ENCODE data around the gene USP6NL. TPM values are rescaled to one million over a fixed set of nuclear protein-coding genes. Genes with fewer than 3 reads are reported as not detected.

The USP6NL gene
- total RNA-seq, 4 donors from 2014 or later, result 3.8 to 21.9 (median 17.0) TPM

- Histone ChIP-seq H3K9me3 (no peaks in the 10 kb centered on the region), H3K36me3 (no peaks in the 10 kb centered on the region), H3K4me1 (no peaks in the 10 kb centered on the region), H3K27me3 (no peaks in the 10 kb centered on the region), H3K4me3 (no peak overlapping the region), H3K27ac (no peak overlapping the region)
- intact Hi-C loops (cut with DNase I; ENCODE audit: low total_unique reads), result loop anchor here (10.0 kb wide), 2 partner anchors 213 to 243 kb away; no protein-coding TSS in a partner anchor
- DNase-seq, result no peak
- TF ChIP-seq POLR2A (IDR thresholded peaks at IDR 0.05), result no peak
- TF ChIP-seq CTCF (IDR thresholded peaks at IDR 0.05), result no peak
Observed at GRCh38 chr10:11511321-11511720, 100.1 kb downstream of the USP6NL start.

- Histone ChIP-seq H3K27me3 (no peaks in the 10 kb centered on the region), H3K4me1 (no peaks in the 10 kb centered on the region), H3K9me3 (no peaks in the 10 kb centered on the region), H3K4me3 (no peak overlapping the region), H3K27ac (no peak overlapping the region), H3K36me3 (no peaks in the 10 kb centered on the region)
- intact Hi-C loops (cut with DNase I; ENCODE audit: low total_unique reads), result loop anchor here (10.0 kb wide), 2 partner anchors 214 to 244 kb away; no protein-coding TSS in a partner anchor
- TF ChIP-seq POLR2A (IDR thresholded peaks at IDR 0.05) (no peak), CTCF (IDR thresholded peaks at IDR 0.05) (no peak)
- no peak for DNase-seq
Observed at GRCh38 chr10:11510736-11511135, 100.7 kb downstream of the USP6NL start.

GRCh38 chr10:11510281-11510680, 101.2 kb downstream of the USP6NL start:
- Histone ChIP-seq H3K9me3 (no peaks in the 10 kb centered on the region), H3K27me3 (no peaks in the 10 kb centered on the region), H3K4me3 (no peak overlapping the region), H3K4me1 (no peaks in the 10 kb centered on the region), H3K27ac (no peak overlapping the region), H3K36me3 (no peaks in the 10 kb centered on the region)
- TF ChIP-seq POLR2A (IDR thresholded peaks at IDR 0.05), result no peak
- no peak for TF ChIP-seq CTCF (IDR thresholded peaks at IDR 0.05)
- intact Hi-C loops (cut with DNase I; ENCODE audit: low total_unique reads), result loop anchor here (10.0 kb wide), 2 partner anchors 215 to 245 kb away; no protein-coding TSS in a partner anchor
- no peak for DNase-seq

- Histone ChIP-seq H3K4me3 (no peak overlapping the region), H3K4me1 (no peaks in the 10 kb centered on the region), H3K36me3 (no peaks in the 10 kb centered on the region), H3K27me3 (no peaks in the 10 kb centered on the region), H3K27ac (no peak overlapping the region), H3K9me3 (no peaks in the 10 kb centered on the region)
- DNase-seq, result no peak
- no peak for TF ChIP-seq CTCF (IDR thresholded peaks at IDR 0.05)
- intact Hi-C loops (cut with DNase I; ENCODE audit: low total_unique reads), result no loop called here
Observed at GRCh38 chr10:11509036-11509435, 102.4 kb downstream of the USP6NL start.

GRCh38 chr10:11506247-11506789, 105.1 kb downstream of the USP6NL start:
- no peak for DNase-seq
- intact Hi-C loops (cut with DNase I; ENCODE audit: low total_unique reads), result no loop called here
- H3K36me3 ChIP-seq, result no peaks in the 10 kb centered on the region
- H3K4me1 ChIP-seq, result no peaks in the 10 kb centered on the region
- H3K9me3 ChIP-seq, result no peaks in the 10 kb centered on the region
- no peak overlapping the region for H3K27ac ChIP-seq
- TF ChIP-seq CTCF (IDR thresholded peaks at IDR 0.05) (no peak), POLR2A (IDR thresholded peaks at IDR 0.05) (no peak)
- no peaks in the 10 kb centered on the region for H3K27me3 ChIP-seq
- no peak overlapping the region for H3K4me3 ChIP-seq

Measured in uterus (tissue), 4 donors.